ENCODE measurements around the gene SMIM21.

SMIM21 gene

GRCh38 chr18:75422341-75422910 is 5.1 kb downstream of the SMIM21 start:
- H3K9me3 ChIP-seq, result no peaks in the 10 kb centered on the region
- TF ChIP-seq, protein P1, sequence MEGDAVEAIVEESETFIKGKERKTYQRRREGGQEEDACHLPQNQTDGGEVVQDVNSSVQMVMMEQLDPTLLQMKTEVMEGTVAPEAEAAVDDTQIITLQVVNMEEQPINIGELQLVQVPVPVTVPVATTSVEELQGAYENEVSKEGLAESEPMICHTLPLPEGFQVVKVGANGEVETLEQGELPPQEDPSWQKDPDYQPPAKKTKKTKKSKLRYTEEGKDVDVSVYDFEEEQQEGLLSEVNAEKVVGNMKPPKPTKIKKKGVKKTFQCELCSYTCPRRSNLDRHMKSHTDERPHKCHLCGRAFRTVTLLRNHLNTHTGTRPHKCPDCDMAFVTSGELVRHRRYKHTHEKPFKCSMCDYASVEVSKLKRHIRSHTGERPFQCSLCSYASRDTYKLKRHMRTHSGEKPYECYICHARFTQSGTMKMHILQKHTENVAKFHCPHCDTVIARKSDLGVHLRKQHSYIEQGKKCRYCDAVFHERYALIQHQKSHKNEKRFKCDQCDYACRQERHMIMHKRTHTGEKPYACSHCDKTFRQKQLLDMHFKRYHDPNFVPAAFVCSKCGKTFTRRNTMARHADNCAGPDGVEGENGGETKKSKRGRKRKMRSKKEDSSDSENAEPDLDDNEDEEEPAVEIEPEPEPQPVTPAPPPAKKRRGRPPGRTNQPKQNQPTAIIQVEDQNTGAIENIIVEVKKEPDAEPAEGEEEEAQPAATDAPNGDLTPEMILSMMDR (IDR thresholded peaks at IDR 0.05), result no peak
- no peaks in the 10 kb centered on the region for H3K4me1 ChIP-seq (ENCODE audit: control insufficient read depth in 1 of 2, insufficient read depth in 1 of 2, low read depth in 1 of 2, low read length in 1 of 2)
- H3K36me3 ChIP-seq, result no peaks in the 10 kb centered on the region
- peaks cover 2% of the 10 kb centered on the region for H3K27me3 ChIP-seq
- H3K4me3 ChIP-seq (ENCODE audit: low read depth in 1 of 2, low read length in 1 of 2), result no peak overlapping the region
- no peak overlapping the region for H3K27ac ChIP-seq

DNA sequence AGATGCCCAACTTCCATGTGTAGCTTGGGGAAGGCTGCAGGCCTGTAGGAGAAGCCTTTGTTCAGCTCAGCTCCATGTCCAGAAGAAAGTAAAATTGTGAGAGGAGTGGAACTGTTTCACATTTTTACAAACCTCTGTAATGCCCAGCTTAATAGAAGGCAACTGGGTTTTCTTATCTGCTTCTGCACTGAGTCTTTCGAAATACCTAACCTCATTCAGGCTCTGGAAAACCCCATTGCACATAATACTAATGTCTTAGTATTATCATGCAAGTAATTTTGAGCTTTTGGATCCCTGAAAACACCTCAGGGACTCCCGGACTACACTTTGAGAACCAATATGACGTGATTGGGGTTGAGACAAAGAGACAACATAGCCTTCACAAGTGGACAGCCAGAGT is 5.8 kb downstream of the SMIM21 start:
- H3K27me3 ChIP-seq, result peaks cover 2% of the 10 kb centered on the region
- TF ChIP-seq, protein P1 (IDR thresholded peaks at IDR 0.05), result no peak
- H3K4me3 ChIP-seq (ENCODE audit: low read depth in 1 of 2, low read length in 1 of 2), result no peak overlapping the region
- no peaks in the 10 kb centered on the region for H3K4me1 ChIP-seq (ENCODE audit: control insufficient read depth in 1 of 2, insufficient read depth in 1 of 2, low read depth in 1 of 2, low read length in 1 of 2)
- no peaks in the 10 kb centered on the region for H3K9me3 ChIP-seq
- no peaks in the 10 kb centered on the region for H3K36me3 ChIP-seq
- H3K27ac ChIP-seq, result no peak overlapping the region

DNA sequence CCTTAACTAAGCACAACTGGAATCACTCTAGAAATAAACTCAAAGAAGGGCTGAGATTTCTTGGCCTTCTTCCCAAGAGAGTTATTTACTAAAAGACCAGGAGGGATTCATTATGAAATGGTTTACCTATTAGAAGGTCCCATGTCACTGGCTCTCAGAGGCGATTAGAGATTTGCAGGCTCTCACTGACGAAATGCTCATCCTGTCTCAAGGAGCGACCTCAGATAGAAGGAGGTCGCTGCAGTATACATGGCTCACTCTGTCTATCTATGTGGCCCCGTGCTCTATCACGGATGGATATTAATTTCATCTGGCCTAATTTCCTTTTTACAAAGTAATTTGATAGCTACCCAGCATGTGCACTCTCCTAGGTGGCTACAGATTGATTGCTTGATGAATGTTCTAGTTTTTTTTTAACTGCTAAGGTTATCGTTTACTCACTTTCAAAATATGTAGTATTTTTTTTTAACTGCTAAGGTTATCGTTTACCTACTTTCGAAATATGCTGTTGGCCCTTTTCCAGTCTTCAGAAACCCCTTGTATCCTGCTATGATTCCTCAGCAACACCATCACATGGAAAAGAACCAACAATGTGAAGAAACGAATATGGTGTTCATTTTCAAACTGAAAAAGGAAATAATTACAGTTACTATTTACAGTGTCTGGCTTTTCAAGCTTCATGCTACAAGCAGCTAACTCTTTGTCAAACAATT is 9.1 kb downstream of the SMIM21 start:
- no peaks in the 10 kb centered on the region for H3K4me1 ChIP-seq (ENCODE audit: control insufficient read depth in 1 of 2, insufficient read depth in 1 of 2, low read depth in 1 of 2, low read length in 1 of 2)
- no peaks in the 10 kb centered on the region for H3K36me3 ChIP-seq
- no peak overlapping the region for H3K27ac ChIP-seq
- TF ChIP-seq, protein P1 (IDR thresholded peaks at IDR 0.05), result no peak
- no peaks in the 10 kb centered on the region for H3K27me3 ChIP-seq
- H3K4me3 ChIP-seq (ENCODE audit: low read depth in 1 of 2, low read length in 1 of 2), result no peak overlapping the region
- H3K9me3 ChIP-seq, result no peaks in the 10 kb centered on the region

- no peaks in the 10 kb centered on the region for H3K9me3 ChIP-seq
- no peak overlapping the region for H3K4me3 ChIP-seq (ENCODE audit: low read depth in 1 of 2, low read length in 1 of 2)
- TF ChIP-seq, protein P1 (IDR thresholded peaks at IDR 0.05), result no peak
- no peak overlapping the region for H3K27ac ChIP-seq
- H3K27me3 ChIP-seq, result no peaks in the 10 kb centered on the region
- no peaks in the 10 kb centered on the region for H3K4me1 ChIP-seq (ENCODE audit: control insufficient read depth in 1 of 2, insufficient read depth in 1 of 2, low read depth in 1 of 2, low read length in 1 of 2)
- H3K36me3 ChIP-seq, result no peaks in the 10 kb centered on the region
Measured at GRCh38 chr18:75410611-75411010, 16.9 kb downstream of the SMIM21 start.

- no peak overlapping the region for H3K4me3 ChIP-seq (ENCODE audit: low read depth in 1 of 2, low read length in 1 of 2)
- H3K9me3 ChIP-seq, result no peaks in the 10 kb centered on the region
- TF ChIP-seq, protein P1 (IDR thresholded peaks at IDR 0.05), result no peak
- no peaks in the 10 kb centered on the region for H3K36me3 ChIP-seq
- H3K27me3 ChIP-seq, result peaks cover under 1% of the 10 kb centered on the region
- H3K4me1 ChIP-seq (ENCODE audit: control insufficient read depth in 1 of 2, insufficient read depth in 1 of 2, low read depth in 1 of 2, low read length in 1 of 2), result no peaks in the 10 kb centered on the region
- H3K27ac ChIP-seq, result no peak overlapping the region
Measured at GRCh38 chr18:75409806-75410205, 17.7 kb downstream of the SMIM21 start.
